H1 (cell line): ENCODE results near the gene GRHL3. TPM values are rescaled to one million over a fixed set of nuclear protein-coding genes. Genes with fewer than 3 reads are reported as not detected.

Experiments used
- CTCF ChIA-PET: fragments of 300-600 bp; sonication (Branson Sonifier 250); formaldehyde crosslinking; loops from one replicate; lab custom pipeline; 2021; ENCODE audit not compliant: partially characterized antibody; lab: Charles Lee
- POLR2A ChIA-PET: fragments of 300-600 bp; sonication (Branson Sonifier 250); formaldehyde crosslinking; loops from one replicate; lab custom pipeline; 2021; ENCODE audit warnings: inconsistent platforms; ENCODE audit not compliant: partially characterized antibody; lab: Charles Lee
- DNase-seq, 2 experiments: peaks; one replicate each; pipeline versions ENCODE4 v3.0.0 to v3.0.0-alpha.2; 2010 to 2022; ENCODE audit warnings: low spot score in 2 of 2, low read depth in 1 of 2, mixed read lengths in 1 of 2
- FAIRE-seq: peaks from 2 replicates; lab custom pipeline; 2011; peaks lifted over from hg19 to GRCh38; lab: Jason Lieb, UNC
- H2AFZ ChIP-seq: 2 replicates; pipeline ENCODE4 v1.8.1; 2012; ENCODE audit warnings: low read length, inconsistent platforms
- H2AK5ac ChIP-seq: 2 replicates; pipeline ENCODE4 v1.6.1; 2013; ENCODE audit warnings: low read depth, low read length
- H2BK120ac ChIP-seq: replicated peaks from 2 replicates; pipeline ENCODE3; 2013; ENCODE audit warnings: low read depth, low read length, inconsistent platforms
- H2BK12ac ChIP-seq: 2 replicates; pipeline ENCODE4 v1.6.1; 2013; ENCODE audit warnings: low read depth, low read length
- H2BK15ac ChIP-seq: 2 replicates; pipeline ENCODE4 v1.6.1; 2013; ENCODE audit warnings: low read length
- H2BK20ac ChIP-seq: 2 replicates; pipeline ENCODE4 v1.6.1; 2013; ENCODE audit warnings: low read length
- H2BK5ac ChIP-seq: 2 replicates; pipeline ENCODE4 v1.6.1; 2013; ENCODE audit warnings: low read depth, low read length
- H3K14ac ChIP-seq: 2 replicates; pipeline ENCODE4 v1.6.1; 2013; ENCODE audit warnings: inconsistent platforms; ENCODE audit not compliant: insufficient read length
- H3K18ac ChIP-seq: 2 replicates; pipeline ENCODE4 v1.6.1; 2013; ENCODE audit warnings: low read length; ENCODE audit errors: extremely low read depth
- H3K23ac ChIP-seq: 2 replicates; pipeline ENCODE4 v1.6.1; 2013; ENCODE audit warnings: inconsistent platforms; ENCODE audit not compliant: insufficient read length
- H3K23me2 ChIP-seq: 2 replicates; pipeline ENCODE4 v1.6.1; 2013; ENCODE audit warnings: low read depth, low read length
- H3K27ac ChIP-seq: 2 replicates; pipeline ENCODE4 v1.6.1; 2011; ENCODE audit warnings: low read depth, low read length, inconsistent platforms
- H3K27me3 ChIP-seq, 4 experiments: replicated peaks in 1 of 4; 1 replicate in 1 of 4; 2 replicates in 3 of 4; pipeline versions ENCODE4 v1.6.1 to v1.8.1; 2011 to 2013; ENCODE audit warnings: low read length in 3 of 4, mild to moderate bottlenecking in 3 of 4, inconsistent platforms in 2 of 4, mixed read lengths in 2 of 4, moderate library complexity in 1 of 4; ENCODE audit not compliant: control insufficient read depth in 3 of 4, insufficient read depth in 3 of 4; ENCODE audit errors: extremely low read depth in 1 of 4
- H3K36me3 ChIP-seq, 4 experiments: 2 replicates each; pipeline versions ENCODE4 v1.6.1 to v1.8.1; 2011 to 2013; ENCODE audit warnings: mild to moderate bottlenecking in 4 of 4, low read length in 3 of 4, moderate library complexity in 2 of 4, control low read depth in 1 of 4, inconsistent platforms in 1 of 4; ENCODE audit not compliant: insufficient read depth in 4 of 4, control insufficient read depth in 2 of 4
- H3K4ac ChIP-seq: replicated peaks from 2 replicates; pipeline ENCODE3; 2013; ENCODE audit warnings: low read length, low read depth, mixed read lengths, inconsistent platforms; ENCODE audit not compliant: insufficient read length
- H3K4me1 ChIP-seq, 4 experiments: replicated peaks in 1 of 4; 1 replicate in 1 of 4; 2 replicates in 3 of 4; pipeline versions ENCODE4 v1.6.1 to v1.8.1; 2011 to 2013; ENCODE audit warnings: low read length in 3 of 4, inconsistent platforms in 2 of 4, mixed read lengths in 1 of 4; ENCODE audit not compliant: insufficient read depth in 4 of 4, control insufficient read depth in 3 of 4
- H3K4me2 ChIP-seq, 2 experiments: 2 replicates each; pipeline versions ENCODE4 v1.6.1 to v1.8.1; 2011 to 2013; ENCODE audit warnings: low read depth in 2 of 2, low read length in 2 of 2, control low read depth in 1 of 2, inconsistent platforms in 1 of 2, mild to moderate bottlenecking in 1 of 2; ENCODE audit not compliant: insufficient read depth in 1 of 2
- H3K4me3 ChIP-seq, 4 experiments: fragments of 200-600, 300-600 bp in 1 of 4; sonication (generic), shearing (Covaris generic), sonication (Bioruptor Twin) in 1 of 4; 2 replicates each; pipeline versions ENCODE4 v1.5.1 to v1.8.1; 2011 to 2016; ENCODE audit warnings: low read length in 4 of 4, low read depth in 3 of 4, control low read depth in 2 of 4, inconsistent platforms in 2 of 4, mild to moderate bottlenecking in 2 of 4, mixed read lengths in 1 of 4, moderate library complexity in 1 of 4; ENCODE audit not compliant: insufficient read depth in 2 of 4; ENCODE audit errors: extremely low read depth in 1 of 4
- H3K56ac ChIP-seq: replicated peaks from 2 replicates; pipeline ENCODE3; 2013; ENCODE audit warnings: low read depth, mild to moderate bottlenecking, mixed read lengths, low read length, inconsistent platforms; ENCODE audit not compliant: insufficient read length
- H3K79me1 ChIP-seq: 2 replicates; pipeline ENCODE4 v1.6.1; 2013; ENCODE audit warnings: low read depth, low read length, control low read depth
- H3K79me2 ChIP-seq, 2 experiments: 2 replicates each; pipeline versions ENCODE4 v1.6.1 to v1.8.1; 2012 to 2013; ENCODE audit warnings: low read length in 2 of 2, mild to moderate bottlenecking in 2 of 2, inconsistent platforms in 1 of 2; ENCODE audit not compliant: insufficient read depth in 2 of 2, control insufficient read depth in 1 of 2
- H3K9ac ChIP-seq, 4 experiments: replicated peaks in 1 of 4; 1 replicate in 1 of 4; 2 replicates in 3 of 4; pipeline versions ENCODE4 v1.6.1 to v1.8.1; 2011 to 2013; ENCODE audit warnings: low read depth in 3 of 4, low read length in 3 of 4, control low read depth in 2 of 4, mild to moderate bottlenecking in 2 of 4, moderate library complexity in 2 of 4, inconsistent platforms in 1 of 4; ENCODE audit errors: extremely low read depth in 1 of 4
- H3K9me3 ChIP-seq, 2 experiments: 2 replicates each; pipeline versions ENCODE4 v1.6.1 to v1.8.1; 2012 to 2013; ENCODE audit warnings: mild to moderate bottlenecking in 2 of 2, moderate library complexity in 2 of 2, control low read depth in 1 of 2, inconsistent platforms in 1 of 2, low read depth in 1 of 2, low read length in 1 of 2, mixed read lengths in 1 of 2; ENCODE audit not compliant: insufficient read depth in 2 of 2
- H4K20me1 ChIP-seq, 2 experiments: replicated peaks in 1 of 2; 2 replicates each; pipeline versions ENCODE3 to v1.8.1; 2011 to 2013; ENCODE audit warnings: inconsistent platforms in 2 of 2, low read length in 2 of 2, mild to moderate bottlenecking in 1 of 2; ENCODE audit not compliant: insufficient read depth in 2 of 2, control insufficient read depth in 1 of 2
- H4K5ac ChIP-seq: 2 replicates; pipeline ENCODE4 v1.6.1; 2013; ENCODE audit warnings: low read length, low read depth, mixed read lengths, inconsistent platforms; ENCODE audit not compliant: insufficient read length
- H4K8ac ChIP-seq: 2 replicates; pipeline ENCODE4 v1.8.0; 2013; ENCODE audit warnings: mild to moderate bottlenecking, moderate library complexity, low read length, inconsistent platforms; ENCODE audit not compliant: insufficient read depth; ENCODE audit errors: extremely low read depth
- H4K91ac ChIP-seq: replicated peaks from 2 replicates; pipeline ENCODE3; 2013; ENCODE audit warnings: low read length, mixed read lengths, inconsistent platforms; ENCODE audit not compliant: insufficient read length
- RAD21 ChIP-seq, 2 experiments: IDR thresholded peaks in 1 of 2; conservative IDR thresholded peaks in 1 of 2; 2 replicates each; pipeline ENCODE4 v1.6.1; 2011; ENCODE audit warnings: low read depth in 2 of 2, low read length in 2 of 2, improper control_type of control experiment in 1 of 2, inconsistent platforms in 1 of 2, mild to moderate bottlenecking in 1 of 2, moderate library complexity in 1 of 2
- RFX5 ChIP-seq: IDR thresholded peaks from 2 replicates; pipeline ENCODE4 v1.6.1; 2011; ENCODE audit warnings: low read depth, low read length, improper control_type of control experiment, borderline replicate concordance
- WGBS, 2 experiments: shearing (Covaris generic) in 1 of 2; methylation state at CpG; one replicate each; pipeline versions ENCODE4 v1.1.6 to v1.1.7; 2013 to 2015; ENCODE audit warnings: low lambda C conversion rate in 2 of 2, mixed read lengths in 2 of 2, inconsistent platforms in 1 of 2, low coverage in 1 of 2, missing lambda C conversion rate in 1 of 2; ENCODE audit not compliant: insufficient replicate concordance in 2 of 2, insufficient coverage in 1 of 2, insufficient read length in 1 of 2; ENCODE audit errors: extremely low coverage in 1 of 2, missing lambda C conversion rate in 1 of 2; 5-methylcytosine and 5-hydroxymethylcytosine counted together
- polyA plus RNA-seq, 7 experiments: library from polyadenylated mRNA; depleted of rRNA in 3 of 7; stranded (reverse) in 5 of 7; unstranded in 2 of 7; fragments of >200 nt in 5 of 7; fragments of 200-250 nt in 2 of 7; gene quantifications; 1 replicate in 5 of 7; 2 replicates in 1 of 7; 4 replicates in 1 of 7; pipeline versions ENCODE4 v1.2.1 to v1.2.3, GENCODE V29; 2011 to 2013; ENCODE audit warnings: missing spikeins in 2 of 7, mixed read lengths in 2 of 7
- total RNA-seq: library from RNA; stranded (reverse); fragmentation: NEBNext Ultra II Directional; extraction: Animal tissue kit (Norgen Biotek cat#: 25700); gene quantifications from 2 replicates; pipeline ENCODE4 v1.2.1, GENCODE V29; 2021

The GRHL3 gene
- total and polyA plus RNA-seq, 2 of the 8 experiments (the other 6 are each of a cell fraction or from before 2014, with no cell fraction given): 0.80 to 1.8 TPM

DNA sequence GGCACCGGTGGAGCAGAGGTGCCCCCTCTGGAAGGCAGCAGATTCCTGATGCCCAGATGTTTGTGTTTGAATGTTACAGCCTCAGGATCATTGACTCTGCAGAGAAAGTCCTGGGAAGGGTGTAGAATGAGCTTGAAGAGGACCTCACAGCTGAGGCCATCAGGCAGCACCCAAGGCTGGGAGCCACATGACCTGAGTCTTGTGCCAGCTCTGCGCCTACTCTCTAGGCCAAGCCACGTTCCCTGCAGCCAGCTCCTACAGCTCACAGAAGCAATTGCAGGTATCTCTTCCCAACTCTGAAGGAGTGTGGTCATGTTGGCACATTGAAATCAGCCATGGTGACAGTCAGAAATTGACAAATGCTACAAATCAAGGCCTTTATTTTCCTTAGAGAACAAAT is 36.3 kb downstream of the GRHL3 start:
- H3K79me1 ChIP-seq: no peaks in the 10 kb centered on the region
- no peak overlapping the region for H3K4me3 ChIP-seq
- H2BK120ac ChIP-seq: no peak overlapping the region
- no peak overlapping the region for H2BK20ac ChIP-seq
- ChIA-PET POLR2A (interaction anchor here (1.0 kb wide), 1 partner anchor 205 kb away, joined by 3 read pairs; no protein-coding TSS in a partner anchor), CTCF (interaction anchor here (1.0 to 2.7 kb wide), 4 partner anchors 15 to 37 kb away, joined by 3 to 13 read pairs (median 6); no protein-coding TSS in a partner anchor)
- no peaks in the 10 kb centered on the region for H3K27me3 ChIP-seq
- H3K4me1 ChIP-seq: no peaks in the 10 kb centered on the region
- no peak overlapping the region for H3K27ac ChIP-seq
- no peak overlapping the region for H3K23ac ChIP-seq
- H3K23me2 ChIP-seq: peaks cover 3% of the 10 kb centered on the region; the same call in 1 of the 2 replicates
- no peak overlapping the region for H3K4ac ChIP-seq
- no peak overlapping the region for H2BK15ac ChIP-seq
- H4K5ac ChIP-seq: no peak overlapping the region
- H2BK12ac ChIP-seq: no peak overlapping the region
- H3K9me3 ChIP-seq: no peaks in the 10 kb centered on the region
- H3K79me2 ChIP-seq: no peaks in the 10 kb centered on the region
- H3K9ac ChIP-seq: no peak overlapping the region
- H3K18ac ChIP-seq: no peak overlapping the region
- DNase-seq (no peak), FAIRE-seq (no peak)
- H2AK5ac ChIP-seq: no peak overlapping the region
- no peak overlapping the region for H3K14ac ChIP-seq
- no peak overlapping the region for H4K8ac ChIP-seq
- H4K91ac ChIP-seq: no peak overlapping the region
- no peak overlapping the region for H3K4me2 ChIP-seq
- no peak overlapping the region for H3K56ac ChIP-seq
- H3K36me3 ChIP-seq: peaks cover 0 to 2% (median 1%) of the 10 kb centered on the region in 4 experiments; a peak in 2 of 8 replicates
- TF ChIP-seq RAD21 (IDR thresholded peaks at IDR 0.05 in 1 of 2, conservative IDR thresholded peaks at IDR 0.05 in 1 of 2; ENCODE audit: low read depth in 2 of 2, low read length in 2 of 2) (peak in 1 of 2 experiments; percentile 34; a peak in 2 of 4 replicates), RFX5 (no peak)
- TF ChIP-seq, all 59 proteins: peak for 1
- H2BK5ac ChIP-seq: no peak overlapping the region
- no peak overlapping the region for H2AFZ ChIP-seq
- no peaks in the 10 kb centered on the region for H4K20me1 ChIP-seq
- WGBS, 2 experiments: 94% methylated on average over 3 of the region's 3 CpGs; no CpG with 5 or more reads in 1 of the 2 experiments
